Naive thymus-derived CD8-positive, alpha-beta T cell (primary cell): ENCODE data around the gene ZNF763. TPM values are rescaled to one million over a fixed set of nuclear protein-coding genes. Genes with fewer than 3 reads are reported as not detected.
"Not testable (repeated sequence)": the region's sequence is repeated elsewhere in the genome, so short reads cannot be mapped to it uniquely, and the experiment has no call there.

Experiments used
- ATAC-seq, 2 donors: fragments of 150-1000 bp; cut with Tn5 transposase in 1 of 2; sonication (Bioruptor Pico), chemical (Tn5 transposase) in 1 of 2; 1 replicate in 1 of 2; 2 replicates in 1 of 2; pipeline ENCODE4 v1.10.0; 2021; ENCODE audit warnings: mild to moderate bottlenecking in 2 of 2, moderate library complexity in 2 of 2
- POLR2A ChIA-PET: fragments of 350-600 bp; sonication (Branson Sonifier 250); formaldehyde crosslinking; loops from one replicate; lab custom pipeline; 2021; ENCODE audit warnings: antibody characterized with exemption; lab: Charles Lee
- DNase-seq, 10 donors: peaks; one replicate each; pipeline versions ENCODE4 v3.0.0 to v3.0.0-alpha.2; 2020 to 2022
- H3K27ac Mint-ChIP-seq, 10 donors: one replicate each; pipeline ENCODE4 v1.8.0; 2020 to 2022; ENCODE audit warnings: mild to moderate bottlenecking in 10 of 10, mixed read lengths in 10 of 10, moderate library complexity in 4 of 10, inconsistent platforms in 1 of 10
- H3K27me3 Mint-ChIP-seq, 5 donors: one replicate each; pipeline ENCODE4 v1.8.0; 2021 to 2022; ENCODE audit warnings: mixed read lengths in 5 of 5
- H3K36me3 Mint-ChIP-seq, 3 donors: one replicate each; pipeline ENCODE4 v1.8.0; 2020 to 2022; ENCODE audit warnings: mixed read lengths in 3 of 3, mild to moderate bottlenecking in 2 of 3, inconsistent platforms in 1 of 3
- H3K4me1 Mint-ChIP-seq, 4 donors: one replicate each; pipeline ENCODE4 v1.8.0; 2021 to 2022; ENCODE audit warnings: mixed read lengths in 4 of 4
- H3K4me3 Mint-ChIP-seq, 10 donors: one replicate each; pipeline ENCODE4 v1.8.0; 2020 to 2022; ENCODE audit warnings: mild to moderate bottlenecking in 10 of 10, mixed read lengths in 10 of 10, moderate library complexity in 6 of 10, inconsistent platforms in 1 of 10
- H3K9me3 Mint-ChIP-seq, 9 donors: one replicate each; pipeline ENCODE4 v1.8.0; 2020 to 2022; ENCODE audit warnings: mixed read lengths in 9 of 9, mild to moderate bottlenecking in 3 of 9, inconsistent platforms in 1 of 9, moderate library complexity in 1 of 9
- polyA plus RNA-seq, 3 donors: library from polyadenylated mRNA; unstranded; fragments of 300-500 nt; fragmentation: Illumina TruSeq; gene quantifications; one replicate each; pipeline ENCODE4 v1.2.3, GENCODE V29; 2021
- total RNA-seq, 8 experiments: library from RNA in 2 of 8; stranded (reverse) in 2 of 8; gene quantifications; one replicate each; pipeline ENCODE4 v1.2.3 and lab custom pipeline; 2021 to 2026

ZNF763 gene
- total and polyA plus RNA-seq, 5 experiments from 2014 or later: 1.9 to 15.7 (median 3.9) TPM

DNA sequence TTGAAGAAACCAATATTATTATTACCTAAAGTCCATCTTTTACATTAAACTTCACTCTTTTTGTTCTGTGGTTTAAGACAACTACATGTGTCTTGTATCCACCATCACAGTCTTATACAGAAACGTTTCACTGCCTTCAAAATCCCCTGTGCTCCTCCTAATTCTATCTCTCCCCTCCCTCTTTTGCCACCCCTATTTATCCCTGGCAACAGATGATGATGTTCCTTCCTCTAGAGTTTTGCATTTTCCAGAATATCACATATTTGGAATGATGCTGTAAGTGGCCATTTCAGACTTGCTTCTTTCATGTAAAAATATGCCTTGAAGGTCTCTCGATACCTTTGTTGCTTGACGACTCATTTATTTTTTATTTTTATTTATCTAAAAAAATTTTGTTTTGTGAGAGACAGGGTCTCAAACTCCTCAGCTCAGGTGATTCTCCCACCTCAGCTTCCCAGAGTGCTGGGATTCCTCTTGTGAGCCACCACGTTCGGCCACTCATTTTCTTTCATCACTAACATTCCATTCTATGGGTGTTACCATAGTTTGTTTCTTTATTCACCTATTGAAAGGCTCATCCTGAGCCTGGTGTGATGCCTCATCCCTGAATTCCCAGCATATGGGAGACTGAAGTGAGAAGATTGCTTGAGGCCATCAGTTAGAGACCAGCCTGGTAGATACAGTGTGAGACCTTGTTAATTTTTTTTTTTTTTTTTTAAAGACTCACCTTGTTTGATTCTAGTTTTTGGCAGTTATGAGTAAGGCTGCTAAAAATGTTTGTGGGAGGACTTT is 8.4 kb downstream of the ZNF763 start:
- H3K27me3 Mint-ChIP-seq: no peaks in the 10 kb centered on the region
- DNase-seq (no peak), ATAC-seq (no peak)
- H3K9me3 Mint-ChIP-seq: peaks cover 0 to 43% (median 26%) of the 10 kb centered on the region in 9 donors
- peaks cover 0 to 7% (median 0%) of the 10 kb centered on the region in 4 donors for H3K4me1 Mint-ChIP-seq
- POLR2A ChIA-PET: interaction anchor here (0.7 kb wide), 2 partner anchors 50 to 87 kb away, joined by 3 read pairs; no protein-coding TSS in a partner anchor
- peaks cover 20 to 53% (median 23%) of the 10 kb centered on the region in 3 donors for H3K36me3 Mint-ChIP-seq
- no peak overlapping the region for H3K27ac Mint-ChIP-seq
- H3K4me3 Mint-ChIP-seq: no peak overlapping the region

DNA sequence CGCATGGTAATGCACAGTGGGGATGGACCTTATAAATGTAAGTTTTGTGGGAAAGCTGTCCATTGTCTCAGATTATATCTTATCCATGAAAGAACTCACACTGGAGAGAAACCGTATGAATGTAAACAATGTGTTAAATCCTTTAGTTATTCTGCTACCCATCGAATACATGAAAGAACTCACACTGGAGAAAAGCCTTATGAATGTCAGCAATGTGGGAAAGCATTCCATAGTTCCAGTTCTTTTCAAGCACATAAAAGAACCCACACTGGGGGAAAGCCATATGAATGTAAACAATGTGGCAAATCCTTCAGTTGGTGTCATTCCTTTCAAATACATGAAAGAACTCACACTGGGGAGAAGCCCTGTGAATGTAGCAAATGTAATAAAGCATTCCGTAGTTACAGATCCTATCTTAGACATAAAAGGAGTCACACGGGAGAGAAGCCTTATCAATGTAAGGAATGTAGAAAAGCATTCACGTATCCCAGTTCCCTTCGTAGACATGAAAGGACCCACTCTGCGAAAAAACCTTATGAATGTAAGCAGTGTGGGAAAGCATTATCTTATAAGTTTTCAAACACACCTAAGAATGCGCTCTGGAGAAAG is 13.8 kb downstream of the ZNF763 start:
- Mint-ChIP-seq H3K9me3 (peaks cover 0 to 88% (median 38%) of the 10 kb centered on the region in 9 donors), H3K27me3 (no peaks in the 10 kb centered on the region), H3K27ac (peak overlapping the region in 1 of 10 donors; percentile 25), H3K36me3 (peaks cover 26 to 62% (median 42%) of the 10 kb centered on the region in 3 donors), H3K4me3 (no peak overlapping the region), H3K4me1 (peaks cover 0 to 2% (median 0%) of the 10 kb centered on the region in 4 donors)
- DNase-seq (no peak), ATAC-seq (no peak)
- POLR2A ChIA-PET: no interaction called here

DNA sequence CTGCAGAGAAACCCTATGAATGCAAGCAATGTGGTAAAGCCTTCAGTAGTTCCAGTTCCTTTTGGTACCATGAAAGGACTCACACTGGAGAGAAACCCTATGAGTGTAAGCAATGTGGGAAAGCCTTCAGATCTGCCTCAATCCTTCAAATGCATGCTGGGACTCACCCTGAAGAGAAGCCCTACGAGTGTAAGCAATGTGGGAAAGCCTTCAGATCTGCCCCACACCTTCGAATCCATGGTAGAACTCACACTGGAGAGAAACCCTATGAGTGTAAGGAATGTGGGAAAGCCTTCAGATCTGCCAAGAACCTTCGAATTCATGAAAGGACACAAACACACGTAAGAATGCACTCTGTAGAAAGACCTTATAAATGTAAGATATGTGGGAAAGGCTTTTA is 14.7 kb downstream of the ZNF763 start:
- H3K9me3 Mint-ChIP-seq: peaks cover 0 to 84% (median 38%) of the 10 kb centered on the region in 9 donors
- H3K4me1 Mint-ChIP-seq: peaks cover 0 to 2% (median 0%) of the 10 kb centered on the region in 4 donors
- DNase-seq (no peak), ATAC-seq (no peak)
- H3K36me3 Mint-ChIP-seq: peaks cover 23 to 58% (median 42%) of the 10 kb centered on the region in 3 donors
- H3K27ac Mint-ChIP-seq: no peak overlapping the region
- POLR2A ChIA-PET: interaction anchor here (1.5 kb wide), 1 partner anchor 14 kb away, joined by 3 read pairs; the partner anchor contains the start of gene ZNF763
- no peak overlapping the region for H3K4me3 Mint-ChIP-seq
- no peaks in the 10 kb centered on the region for H3K27me3 Mint-ChIP-seq

DNA sequence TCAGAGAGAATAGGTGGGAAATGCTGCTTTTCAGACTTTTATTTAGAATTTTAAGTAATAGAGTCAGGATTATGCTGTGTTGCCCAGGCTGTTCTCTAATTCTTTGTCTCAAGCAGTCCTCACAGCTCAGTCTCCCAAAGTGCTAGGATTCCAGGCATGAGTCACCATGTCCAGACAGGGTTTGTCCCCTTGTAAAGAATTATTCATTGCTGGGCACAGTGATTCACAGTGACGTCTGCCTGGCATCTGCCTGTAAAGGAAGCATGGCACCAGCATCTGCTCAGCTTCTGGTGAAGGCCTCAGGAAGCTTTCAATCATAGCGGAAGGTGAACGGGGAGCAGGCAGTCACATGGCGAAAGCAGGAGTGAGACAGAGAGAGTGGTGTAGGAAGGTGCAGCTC is 17.7 kb downstream of the ZNF763 start:
- no peak overlapping the region for H3K4me3 Mint-ChIP-seq
- H3K27ac Mint-ChIP-seq: no peak overlapping the region
- no peak for DNase-seq
- POLR2A ChIA-PET: interaction anchor here (2.2 kb wide), 1 partner anchor 18 kb away, joined by 8 read pairs; the partner anchor contains the start of gene ZNF763
- peaks cover 0 to 5% (median 1%) of the 10 kb centered on the region in 4 donors for H3K4me1 Mint-ChIP-seq
- peaks cover 0 to 56% (median 25%) of the 10 kb centered on the region in 9 donors for H3K9me3 Mint-ChIP-seq
- no peak for ATAC-seq
- H3K36me3 Mint-ChIP-seq: peaks cover 13 to 35% (median 30%) of the 10 kb centered on the region in 3 donors
- H3K27me3 Mint-ChIP-seq: no peaks in the 10 kb centered on the region

DNA sequence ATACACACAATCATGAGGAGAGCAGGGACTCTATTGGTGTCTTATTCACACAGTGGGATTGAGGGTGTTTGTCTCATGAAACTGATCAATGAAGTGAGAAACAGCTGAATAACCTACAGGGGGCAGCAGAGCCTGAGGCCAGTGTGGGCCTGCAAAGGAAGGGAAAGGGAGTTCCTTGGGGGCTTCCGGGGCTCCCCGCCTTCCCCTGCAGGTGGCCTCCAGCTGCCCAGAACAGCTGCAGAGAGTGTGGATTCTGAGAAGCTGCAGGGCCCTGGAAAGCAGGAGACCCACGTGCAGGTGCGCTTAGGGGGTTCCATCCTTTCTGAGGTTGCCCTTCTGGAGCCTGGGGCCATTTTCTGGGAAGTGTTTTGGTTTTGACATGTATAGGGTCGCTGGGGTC is 20.1 kb downstream of the ZNF763 start:
- H3K9me3 Mint-ChIP-seq: peaks cover 0 to 31% (median 5%) of the 10 kb centered on the region in 9 donors
- no peak overlapping the region for H3K27ac Mint-ChIP-seq
- POLR2A ChIA-PET: interaction anchor here (0.8 kb wide), 1 partner anchor 20 kb away, joined by 3 read pairs; no protein-coding TSS in a partner anchor

DNA sequence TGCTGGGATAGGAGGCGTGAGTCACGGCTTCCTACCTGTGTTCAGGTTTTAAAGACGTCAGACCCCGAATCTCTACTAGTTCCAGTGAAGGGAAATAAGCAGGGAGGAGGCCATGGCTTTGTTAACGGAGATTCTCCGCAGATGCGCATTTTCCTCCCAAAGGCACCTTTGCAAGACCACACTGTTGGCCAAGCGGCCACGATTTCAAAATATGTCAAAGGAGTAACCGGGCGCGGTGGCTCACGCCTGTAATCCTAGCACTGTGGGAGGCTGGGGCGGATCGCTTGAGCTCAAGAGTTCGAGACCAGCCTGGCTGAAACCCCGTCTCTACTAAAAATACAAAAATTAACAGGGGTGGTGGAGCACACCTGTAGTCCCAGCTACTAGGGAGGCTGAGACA is 21.9 kb downstream of the ZNF763 start:
- peaks cover 0 to 14% (median 3%) of the 10 kb centered on the region in 9 donors for H3K9me3 Mint-ChIP-seq
- ATAC-seq: no peak
- peak overlapping the region in 2 of 10 donors; percentile 83 to 98 for H3K27ac Mint-ChIP-seq
- POLR2A ChIA-PET: interaction anchor here (0.6 to 6.7 kb wide), 8 partner anchors 11 to 921 kb away, joined by 3 to 102 read pairs (median 4); partner anchors contain the start of genes ZNF700, ZNF763 and ZNF844
- H3K4me1 Mint-ChIP-seq: peaks cover 12 to 28% (median 23%) of the 10 kb centered on the region in 4 donors
- H3K27me3 Mint-ChIP-seq: no peaks in the 10 kb centered on the region
- DNase-seq: no peak
- H3K36me3 Mint-ChIP-seq: peaks cover 0 to 5% (median 4%) of the 10 kb centered on the region in 3 donors
- H3K4me3 Mint-ChIP-seq: peak overlapping the region in 7 of 10 donors; percentile 28 to 100 (median 99)

More for the DNA sequence above, 20.1 kb downstream of the ZNF763 start:
- H3K4me1 Mint-ChIP-seq: peaks cover 7 to 13% (median 11%) of the 10 kb centered on the region in 4 donors
- H3K36me3 Mint-ChIP-seq: peaks cover 0 to 11% (median 5%) of the 10 kb centered on the region in 3 donors
- H3K4me3 Mint-ChIP-seq: no peak overlapping the region
- no peaks in the 10 kb centered on the region for H3K27me3 Mint-ChIP-seq
- ATAC-seq (no peak), DNase-seq (peak in 1 of 10 donors; percentile 12)

DNA sequence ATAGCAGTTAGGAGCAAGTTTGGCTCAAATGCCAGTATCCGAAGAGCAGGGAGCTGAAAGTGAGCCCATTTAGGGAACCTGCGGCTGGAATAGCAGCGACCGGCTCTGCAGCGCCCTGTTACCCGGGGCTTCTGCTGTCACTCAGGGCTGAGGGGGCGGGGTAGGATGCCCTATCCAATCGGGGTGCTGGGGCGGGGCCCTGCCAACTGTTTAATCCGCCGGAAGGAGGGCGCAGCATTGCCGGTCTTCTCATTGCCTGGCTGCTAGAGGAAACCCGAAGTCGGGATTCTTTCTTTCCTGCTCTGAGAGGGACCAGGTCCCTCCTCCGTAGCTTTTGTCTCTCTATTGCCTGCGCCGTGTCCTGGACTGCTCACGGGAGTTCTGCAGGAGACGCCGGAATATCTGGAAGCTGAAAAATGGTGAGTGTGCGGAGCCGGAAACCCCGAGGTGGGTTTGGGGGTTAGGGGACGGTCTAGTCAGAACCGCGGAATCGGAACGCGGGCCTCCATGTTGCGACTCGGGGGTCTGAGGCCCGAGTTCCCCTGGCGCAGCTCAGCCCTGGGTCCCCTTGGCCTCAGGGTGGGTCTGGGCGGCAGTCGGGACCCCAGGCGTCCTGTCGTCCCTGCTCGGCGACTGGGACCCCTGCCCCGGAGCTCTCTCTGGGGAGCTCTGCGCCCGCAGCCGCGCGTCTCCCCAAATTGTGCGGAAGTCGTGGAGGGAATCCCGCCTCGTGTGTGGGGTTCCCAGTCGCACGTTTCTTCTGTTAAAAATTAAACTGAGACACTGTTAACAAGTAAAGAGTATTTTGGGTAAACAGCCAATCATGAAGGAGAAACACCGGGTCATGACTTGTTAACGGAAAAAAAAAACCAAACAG is 22.8 kb downstream of the ZNF763 start:
- Mint-ChIP-seq H3K27ac (peak overlapping the region; percentile 83 to 99 (median 97)), H3K36me3 (peaks cover 0 to 8% (median 0%) of the 10 kb centered on the region in 3 donors), H3K4me1 (peaks cover 16 to 35% (median 31%) of the 10 kb centered on the region in 4 donors), H3K4me3 (peak overlapping the region; percentile 89 to 100 (median 99)), H3K9me3 (peaks cover 0 to 5% (median 0%) of the 10 kb centered on the region in 9 donors), H3K27me3 (no peaks in the 10 kb centered on the region)
- POLR2A ChIA-PET: interaction anchor here (0.5 to 6.7 kb wide), 15 partner anchors 23 to 247 kb away, joined by 3 to 102 read pairs (median 3); partner anchors contain the start of genes ZNF20, ZNF433, ZNF491 and ZNF69
- ATAC-seq (peak; percentile 91 to 92), DNase-seq (peak; percentile 82 to 96 (median 89))

DNA sequence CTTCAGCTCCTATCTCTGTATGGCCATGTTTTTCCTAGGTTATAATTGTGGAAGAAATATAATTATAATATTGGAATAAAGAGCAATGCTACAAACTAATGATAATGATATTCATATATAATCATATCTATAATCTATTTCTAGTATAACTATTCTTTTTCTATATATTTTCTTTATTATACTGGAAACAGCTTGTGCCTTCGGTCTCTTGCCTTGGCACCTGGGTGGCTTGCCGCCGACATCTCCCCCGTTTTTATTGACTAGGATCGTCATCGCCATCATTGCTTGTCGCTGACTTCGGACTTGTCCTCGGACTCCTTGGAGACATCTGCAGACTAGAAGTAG is 24.2 kb downstream of the ZNF763 start:
- peaks cover 0 to 2% (median 0%) of the 10 kb centered on the region in 9 donors for H3K9me3 Mint-ChIP-seq
- peaks cover 22 to 45% (median 42%) of the 10 kb centered on the region in 4 donors for H3K4me1 Mint-ChIP-seq
- H3K27ac Mint-ChIP-seq: peak overlapping the region in 9 of 10 donors; percentile 83 to 99 (median 97)
- DNase-seq (no peak), ATAC-seq (no peak)
- no peaks in the 10 kb centered on the region for H3K27me3 Mint-ChIP-seq
- H3K36me3 Mint-ChIP-seq: peaks cover 0 to 11% (median 0%) of the 10 kb centered on the region in 3 donors
- POLR2A ChIA-PET: interaction anchor here (0.6 to 6.7 kb wide), 8 partner anchors 25 to 191 kb away, joined by 3 to 102 read pairs (median 6); partner anchors contain the start of genes ZNF20, ZNF439, ZNF440 and ZNF491
- peak overlapping the region; percentile 89 to 100 (median 99) for H3K4me3 Mint-ChIP-seq

DNA sequence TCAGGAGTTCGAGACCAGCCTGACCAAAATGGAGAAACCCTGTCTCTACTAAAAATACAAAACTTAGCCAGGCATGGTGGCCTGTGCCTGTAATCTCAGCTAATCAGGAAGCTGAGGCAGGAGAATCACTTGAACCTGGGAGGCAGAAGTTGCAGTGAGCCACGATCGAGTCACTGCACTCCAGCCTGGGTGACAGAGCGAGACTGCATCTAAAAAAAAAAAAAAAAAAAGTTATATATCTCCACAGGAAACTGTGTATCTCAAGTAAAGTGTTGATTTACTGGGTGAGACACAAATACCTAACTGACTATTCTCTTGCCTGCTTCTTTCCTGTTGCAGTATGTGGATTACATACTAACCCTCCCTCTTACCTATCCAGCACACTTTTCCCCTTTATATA is 27.1 kb downstream of the ZNF763 start:
- H3K27ac Mint-ChIP-seq: peak overlapping the region in 5 of 10 donors; percentile 15 to 78 (median 38)
- H3K4me1 Mint-ChIP-seq: peaks cover 22 to 58% (median 49%) of the 10 kb centered on the region in 4 donors
- POLR2A ChIA-PET: interaction anchor here (0.7 to 6.7 kb wide), 3 partner anchors 68 to 106 kb away, joined by 3 to 102 read pairs (median 4); partner anchors contain the start of gene ZNF700
- not testable (repeated sequence) for H3K27me3 Mint-ChIP-seq, ATAC-seq, H3K9me3 Mint-ChIP-seq, DNase-seq
- peaks cover 0 to 19% (median 7%) of the 10 kb centered on the region in 3 donors for H3K36me3 Mint-ChIP-seq
- H3K4me3 Mint-ChIP-seq: peak overlapping the region in 3 of 10 donors; percentile 2 to 14 (median 13)

DNA sequence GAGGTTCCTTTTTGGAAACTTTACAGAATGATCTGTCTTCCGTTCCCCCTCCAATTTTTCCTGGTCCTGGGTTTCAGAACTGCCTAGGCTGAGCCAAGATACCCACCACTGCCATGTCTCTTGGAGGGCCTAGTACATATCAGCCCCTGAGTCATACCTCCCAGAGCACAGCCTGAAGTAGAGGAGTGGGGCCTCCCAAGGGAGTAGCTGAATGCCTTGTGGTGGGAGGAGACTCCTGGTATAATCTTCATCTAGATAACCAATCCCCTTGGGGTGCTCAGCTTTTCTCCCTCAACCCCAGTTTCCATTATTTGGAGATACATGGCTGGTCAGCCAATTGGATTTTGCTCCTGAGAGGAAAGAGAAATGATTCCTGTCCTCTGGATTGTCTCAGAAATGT is 30.3 kb downstream of the ZNF763 start:
- Mint-ChIP-seq H3K9me3 (peaks cover 0 to 4% (median 0%) of the 10 kb centered on the region in 9 donors), H3K36me3 (peaks cover 0 to 27% (median 18%) of the 10 kb centered on the region in 3 donors), H3K27me3 (no peaks in the 10 kb centered on the region), H3K4me3 (no peak overlapping the region), H3K27ac (peak overlapping the region in 1 of 10 donors; percentile 62), H3K4me1 (peaks cover 22 to 60% (median 54%) of the 10 kb centered on the region in 4 donors)
- no peak for ATAC-seq
- DNase-seq: no peak
- POLR2A ChIA-PET: no interaction called here
